Keratinocyte (primary cell): ENCODE results near the gene BID. TPM values are rescaled to one million over a fixed set of nuclear protein-coding genes. Genes with fewer than 3 reads are reported as not detected.

ENCODE experiments used
- DNase-seq: peaks from one replicate; pipeline ENCODE4 v3.0.0-alpha.2; 2011; ENCODE audit warnings: low read depth, missing footprints, low spot score
- FAIRE-seq: peaks from 2 replicates; lab custom pipeline; 2011; peaks lifted over from hg19 to GRCh38; lab: Jason Lieb, UNC
- H2AFZ ChIP-seq: 2 replicates; pipeline ENCODE4 v1.6.0; 2012; ENCODE audit warnings: low read length, control low read depth, inconsistent platforms; ENCODE audit not compliant: control insufficient read depth
- H3K27ac ChIP-seq: 2 replicates; pipeline ENCODE4 v1.5.1; 2011; ENCODE audit warnings: low read length; ENCODE audit not compliant: control insufficient read depth, insufficient read depth
- H3K27me3 ChIP-seq: 3 replicates; pipeline ENCODE4 v1.6.0; 2011; ENCODE audit warnings: low read length; ENCODE audit not compliant: control insufficient read depth, insufficient read depth; ENCODE audit errors: extremely low read depth
- H3K36me3 ChIP-seq, 2 experiments: 2 replicates in 1 of 2; 3 replicates in 1 of 2; pipeline ENCODE4 v1.5.1; 2011; ENCODE audit warnings: low read length in 2 of 2, mild to moderate bottlenecking in 1 of 2; ENCODE audit not compliant: control insufficient read depth in 2 of 2, insufficient read depth in 2 of 2; ENCODE audit errors: extremely low read depth in 1 of 2
- H3K4me1 ChIP-seq: 3 replicates; pipeline ENCODE4 v1.5.1; 2011; ENCODE audit warnings: low read length; ENCODE audit not compliant: control insufficient read depth, insufficient read depth; ENCODE audit errors: extremely low read depth
- H3K4me2 ChIP-seq: 3 replicates; pipeline ENCODE4 v1.6.0; 2011; ENCODE audit warnings: low read depth, low read length; ENCODE audit not compliant: control insufficient read depth, insufficient read depth; ENCODE audit errors: extremely low read depth
- H3K4me3 ChIP-seq, 3 experiments: fragments of 200-600 bp in 1 of 3; sonication (generic) in 1 of 3; 2 replicates in 2 of 3; 3 replicates in 1 of 3; pipeline ENCODE4 v1.5.1; 2011 to 2016; ENCODE audit warnings: low read length in 3 of 3, mild to moderate bottlenecking in 3 of 3, control low read depth in 2 of 3, inconsistent platforms in 1 of 3, low read depth in 1 of 3, mixed read lengths in 1 of 3, mixed run types in 1 of 3, moderate library complexity in 1 of 3; ENCODE audit not compliant: control insufficient read depth in 2 of 3, insufficient read depth in 2 of 3; ENCODE audit errors: extremely low read depth in 1 of 3
- H3K79me2 ChIP-seq: 2 replicates; pipeline ENCODE4 v1.6.0; 2012; ENCODE audit warnings: low read length; ENCODE audit not compliant: control insufficient read depth, insufficient read depth
- H3K9ac ChIP-seq: 3 replicates; pipeline ENCODE4 v1.6.0; 2011; ENCODE audit warnings: low read length; ENCODE audit not compliant: control insufficient read depth, insufficient read depth; ENCODE audit errors: extremely low read depth
- H3K9me1 ChIP-seq: 3 replicates; pipeline ENCODE4 v1.6.0; 2011; ENCODE audit warnings: low read length; ENCODE audit not compliant: control insufficient read depth, insufficient read depth; ENCODE audit errors: extremely low read depth
- H3K9me3 ChIP-seq: 2 replicates; pipeline ENCODE4 v1.5.1; 2012; ENCODE audit warnings: low read depth, low read length; ENCODE audit not compliant: control insufficient read depth
- H4K20me1 ChIP-seq: 3 replicates; pipeline ENCODE4 v1.6.0; 2011; ENCODE audit warnings: low read length; ENCODE audit not compliant: control insufficient read depth, insufficient read depth; ENCODE audit errors: extremely low read depth
- EZH2 ChIP-seq: IDR thresholded peaks from one replicate; pipeline ENCODE4 v1.6.1; 2012; ENCODE audit warnings: inconsistent platforms, mild to moderate bottlenecking, low read length, moderate library complexity
- dilution Hi-C: fragments of 300-500 bp; cut with MboI; formaldehyde crosslinking; loops from one replicate; pipeline ENCODE4 v1.7.0; 2020; ENCODE audit warnings: low sequenced_read_pairs; ENCODE audit not compliant: extremely low pct_ligation_motif_present
- polyA plus RNA-seq, 5 experiments: library from polyadenylated mRNA; depleted of rRNA in 3 of 5; stranded (reverse) in 3 of 5; stranded (forward) in 1 of 5; unstranded in 1 of 5; fragments of >200 nt; gene quantifications; 1 replicate in 1 of 5; 2 replicates in 3 of 5; 3 replicates in 1 of 5; pipeline versions ENCODE4 v1.2.1 to v1.2.3, GENCODE V29; 2011 to 2012; ENCODE audit warnings: missing spikeins in 2 of 5, low read depth in 1 of 5, low replicate concordance in 1 of 5
- TF ChIP-seq, protein P1 (sequence below), 3 experiments: IDR thresholded peaks in 1 of 3; conservative IDR thresholded peaks in 1 of 3; optimal IDR thresholded peaks in 1 of 3; 2 replicates in 2 of 3; 3 replicates in 1 of 3; pipeline versions ENCODE3 to v1.5.1; 2011; ENCODE audit warnings: low read length in 3 of 3, mild to moderate bottlenecking in 3 of 3, moderate library complexity in 2 of 3, control low read depth in 1 of 3, inconsistent platforms in 1 of 3; ENCODE audit not compliant: insufficient read depth in 2 of 3; ENCODE audit errors: extremely low read depth in 1 of 3

Gene BID
- polyA plus RNA-seq, 1 donor (not counting 4 experiments of a cell fraction or from before 2014, with no cell fraction given), result 46.0 TPM

DNA sequence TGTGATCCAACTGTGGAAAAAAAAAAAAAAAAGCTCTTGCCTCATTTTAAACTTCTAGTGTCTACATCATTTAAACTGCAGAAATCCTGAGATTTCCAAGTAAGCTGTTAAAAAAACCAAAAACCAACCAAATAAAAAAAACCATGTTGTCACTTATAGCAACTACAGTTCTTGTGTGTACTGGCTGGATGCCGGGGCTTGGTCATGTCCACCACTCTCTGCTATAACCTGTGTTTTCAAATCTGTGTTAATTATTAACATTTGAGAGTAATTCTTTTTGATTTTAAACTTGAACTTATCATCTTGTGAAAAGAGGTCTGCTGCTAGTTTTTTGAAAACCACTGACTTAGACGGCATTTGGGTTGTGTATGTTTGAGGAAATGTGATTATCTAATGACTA is 32.2 kb upstream of the BID start:
- H3K9ac ChIP-seq, result no peak overlapping the region
- TF ChIP-seq, protein P1, sequence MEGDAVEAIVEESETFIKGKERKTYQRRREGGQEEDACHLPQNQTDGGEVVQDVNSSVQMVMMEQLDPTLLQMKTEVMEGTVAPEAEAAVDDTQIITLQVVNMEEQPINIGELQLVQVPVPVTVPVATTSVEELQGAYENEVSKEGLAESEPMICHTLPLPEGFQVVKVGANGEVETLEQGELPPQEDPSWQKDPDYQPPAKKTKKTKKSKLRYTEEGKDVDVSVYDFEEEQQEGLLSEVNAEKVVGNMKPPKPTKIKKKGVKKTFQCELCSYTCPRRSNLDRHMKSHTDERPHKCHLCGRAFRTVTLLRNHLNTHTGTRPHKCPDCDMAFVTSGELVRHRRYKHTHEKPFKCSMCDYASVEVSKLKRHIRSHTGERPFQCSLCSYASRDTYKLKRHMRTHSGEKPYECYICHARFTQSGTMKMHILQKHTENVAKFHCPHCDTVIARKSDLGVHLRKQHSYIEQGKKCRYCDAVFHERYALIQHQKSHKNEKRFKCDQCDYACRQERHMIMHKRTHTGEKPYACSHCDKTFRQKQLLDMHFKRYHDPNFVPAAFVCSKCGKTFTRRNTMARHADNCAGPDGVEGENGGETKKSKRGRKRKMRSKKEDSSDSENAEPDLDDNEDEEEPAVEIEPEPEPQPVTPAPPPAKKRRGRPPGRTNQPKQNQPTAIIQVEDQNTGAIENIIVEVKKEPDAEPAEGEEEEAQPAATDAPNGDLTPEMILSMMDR (optimal IDR thresholded peaks at IDR 0.05 in 1 of 3, IDR thresholded peaks at IDR 0.05 in 1 of 3, conservative IDR thresholded peaks at IDR 0.05 in 1 of 3; ENCODE audit: extremely low read depth in 1 of 3, insufficient read depth in 2 of 3, low read length in 3 of 3), result no peak
- TF ChIP-seq EZH2, result no peak
- peaks cover 17% of the 10 kb centered on the region for H3K4me1 ChIP-seq
- H3K9me1 ChIP-seq, result peaks cover 2% of the 10 kb centered on the region
- dilution Hi-C loops, result no loop called here
- H3K27ac ChIP-seq, result no peak overlapping the region
- peaks cover 27 to 37% of the 10 kb centered on the region in 2 experiments for H3K36me3 ChIP-seq
- DNase-seq (no peak), FAIRE-seq (no peak)
- no peak overlapping the region for H3K4me2 ChIP-seq
- no peaks in the 10 kb centered on the region for H3K27me3 ChIP-seq
- no peaks in the 10 kb centered on the region for H4K20me1 ChIP-seq
- H3K9me3 ChIP-seq, result no peaks in the 10 kb centered on the region
- no peaks in the 10 kb centered on the region for H3K79me2 ChIP-seq
- H2AFZ ChIP-seq, result no peak overlapping the region
- no peak overlapping the region for H3K4me3 ChIP-seq

DNA sequence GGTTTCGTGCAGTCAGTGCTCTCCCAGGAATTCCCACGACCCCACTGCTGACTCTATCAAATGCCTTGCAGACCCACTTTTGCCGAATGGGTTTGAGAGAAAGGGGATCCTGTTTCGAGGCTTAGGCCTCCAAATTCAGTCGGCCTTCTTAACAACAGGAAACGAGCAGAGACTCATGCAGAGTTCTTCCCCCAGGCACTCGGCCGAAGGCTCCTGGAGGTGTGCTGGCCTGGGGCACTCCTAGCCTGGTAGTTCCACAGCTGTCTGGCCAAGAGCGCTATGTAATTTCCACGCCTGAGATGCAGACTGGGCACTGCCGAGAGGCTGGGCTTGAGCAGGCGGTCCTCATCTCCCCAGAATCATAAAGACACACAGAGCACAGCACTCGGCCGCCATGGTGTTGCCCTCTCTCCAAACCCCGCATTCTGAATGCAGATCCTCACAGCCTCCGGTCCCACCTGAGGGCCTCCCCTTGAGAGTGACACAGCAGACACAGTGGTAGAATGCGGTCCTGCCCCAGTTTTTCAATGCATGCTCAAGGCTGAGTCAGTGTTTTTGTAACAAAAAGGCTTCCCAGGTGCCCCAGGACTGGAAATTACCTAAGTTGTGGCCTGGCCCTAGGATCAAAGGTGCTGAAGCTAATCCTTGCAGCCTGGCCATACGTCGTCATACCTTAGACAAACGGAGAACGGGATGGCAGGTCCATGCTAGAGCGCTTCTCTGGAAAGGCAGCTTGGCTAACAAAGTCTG is 30.2 kb upstream of the BID start:
- no peak for TF ChIP-seq EZH2
- Histone ChIP-seq H2AFZ (no peak overlapping the region), H4K20me1 (no peaks in the 10 kb centered on the region), H3K4me3 (no peak overlapping the region), H3K9ac (peak overlapping the region; percentile 36), H3K4me1 (peaks cover 17% of the 10 kb centered on the region), H3K9me3 (no peaks in the 10 kb centered on the region), H3K4me2 (peak overlapping the region; percentile 66), H3K27me3 (no peaks in the 10 kb centered on the region), H3K36me3 (peaks cover 23 to 25% of the 10 kb centered on the region in 2 experiments), H3K79me2 (no peaks in the 10 kb centered on the region), H3K27ac (peak overlapping the region; percentile 70), H3K9me1 (no peaks in the 10 kb centered on the region)
- DNase-seq, result no peak
- FAIRE-seq, result no peak
- dilution Hi-C loops, result no loop called here
